GM10248 (cell line): ENCODE results near the gene ME3.

Source experiments
- CTCF ChIA-PET: fragments of 300-600 bp; sonication (Branson Sonifier 250); formaldehyde crosslinking; extraction: SDS; loops from one replicate; lab custom pipeline; 2021; ENCODE audit warnings: antibody characterized with exemption; lab: Yijun Ruan, JAX
- POLR2A ChIA-PET: fragments of 350-650 bp; sonication (Branson Sonifier 250); formaldehyde crosslinking; extraction: SDS; loops from one replicate; lab custom pipeline; 2020; ENCODE audit warnings: antibody characterized with exemption; lab: Yijun Ruan, JAX
- DNase-seq: peaks from one replicate; pipeline ENCODE4 v3.0.0; 2012; ENCODE audit errors: extremely low spot score
- TF ChIP-seq, protein P1 (sequence below): IDR thresholded peaks from 2 replicates; pipeline ENCODE4 v1.5.1; 2012; ENCODE audit warnings: mild to moderate bottlenecking, low read depth; ENCODE audit errors: extremely low read depth, missing control alignments, control extremely low read depth

The ME3 gene

DNA sequence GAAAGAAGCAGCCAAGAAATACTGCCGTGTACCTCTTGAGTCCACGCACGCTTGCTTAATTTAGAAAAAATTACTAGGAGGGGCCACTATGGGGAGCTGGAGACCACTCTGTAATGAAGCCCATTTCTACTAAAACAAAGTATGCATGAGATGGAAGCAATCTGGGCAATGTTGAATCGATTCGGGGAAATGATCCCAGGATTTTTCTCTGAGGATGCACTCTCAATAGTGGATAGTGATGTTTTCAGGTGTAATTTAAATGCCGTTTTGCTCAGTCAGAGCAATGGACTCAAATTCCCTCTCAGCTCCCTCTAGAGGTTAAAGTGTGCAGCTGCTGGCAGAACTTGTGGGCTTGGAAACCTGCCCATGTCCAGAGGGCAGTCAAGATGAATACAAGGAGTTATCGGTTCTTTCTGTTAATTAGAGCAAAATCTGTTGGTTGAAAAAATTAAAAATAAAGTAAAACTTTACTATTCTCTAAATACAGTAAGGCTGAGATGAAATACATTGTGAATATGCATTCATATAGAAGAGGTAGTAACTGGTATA, 64.1 kb downstream of the ME3 start:
- ChIA-PET POLR2A (no interaction called here), CTCF (interaction anchor here (0.7 to 3.2 kb wide), 42 partner anchors 10 to 753 kb away, joined by 3 to 22 read pairs (median 4); partner anchors contain the start of gene CCDC83)
- TF ChIP-seq, protein P1, sequence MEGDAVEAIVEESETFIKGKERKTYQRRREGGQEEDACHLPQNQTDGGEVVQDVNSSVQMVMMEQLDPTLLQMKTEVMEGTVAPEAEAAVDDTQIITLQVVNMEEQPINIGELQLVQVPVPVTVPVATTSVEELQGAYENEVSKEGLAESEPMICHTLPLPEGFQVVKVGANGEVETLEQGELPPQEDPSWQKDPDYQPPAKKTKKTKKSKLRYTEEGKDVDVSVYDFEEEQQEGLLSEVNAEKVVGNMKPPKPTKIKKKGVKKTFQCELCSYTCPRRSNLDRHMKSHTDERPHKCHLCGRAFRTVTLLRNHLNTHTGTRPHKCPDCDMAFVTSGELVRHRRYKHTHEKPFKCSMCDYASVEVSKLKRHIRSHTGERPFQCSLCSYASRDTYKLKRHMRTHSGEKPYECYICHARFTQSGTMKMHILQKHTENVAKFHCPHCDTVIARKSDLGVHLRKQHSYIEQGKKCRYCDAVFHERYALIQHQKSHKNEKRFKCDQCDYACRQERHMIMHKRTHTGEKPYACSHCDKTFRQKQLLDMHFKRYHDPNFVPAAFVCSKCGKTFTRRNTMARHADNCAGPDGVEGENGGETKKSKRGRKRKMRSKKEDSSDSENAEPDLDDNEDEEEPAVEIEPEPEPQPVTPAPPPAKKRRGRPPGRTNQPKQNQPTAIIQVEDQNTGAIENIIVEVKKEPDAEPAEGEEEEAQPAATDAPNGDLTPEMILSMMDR: peak; percentile 89
- DNase-seq: peak; percentile 46

DNA sequence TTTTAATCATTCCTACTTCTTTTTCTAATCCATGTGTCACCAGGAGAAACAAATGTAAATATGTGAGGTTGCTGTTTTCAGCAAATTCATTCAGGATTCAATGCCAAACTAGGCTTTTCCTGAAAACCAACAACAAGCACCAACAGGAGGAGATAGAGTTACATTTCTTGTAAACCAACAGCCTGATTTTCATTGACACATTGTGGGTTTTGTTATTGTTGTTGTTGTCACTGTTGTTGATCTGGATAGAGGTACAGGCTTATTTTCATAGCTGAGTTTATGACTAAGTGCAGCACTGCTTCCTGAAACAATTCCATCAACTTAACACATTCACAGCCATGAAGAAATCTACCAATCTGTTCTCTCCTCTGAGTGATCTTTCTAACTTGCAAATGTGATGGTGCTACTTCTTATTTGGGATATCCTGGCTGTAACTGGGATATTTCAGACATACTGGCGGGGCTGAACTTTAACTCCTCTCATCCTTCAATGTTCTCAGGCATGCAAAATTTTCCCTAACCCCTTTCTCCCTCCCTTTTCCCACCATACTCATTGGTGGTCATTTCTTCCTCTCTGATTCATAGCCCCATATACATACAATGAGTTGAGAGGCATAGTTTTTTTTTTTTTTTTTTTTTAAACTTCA, 65.5 kb downstream of the ME3 start:
- ChIA-PET CTCF (interaction anchor here (1.0 to 3.2 kb wide), 4 partner anchors 15 to 752 kb away, joined by 3 to 16 read pairs (median 4); partner anchors contain the start of gene CCDC83), POLR2A (no interaction called here)
- no peak for DNase-seq
- TF ChIP-seq, protein P1: no peak

DNA sequence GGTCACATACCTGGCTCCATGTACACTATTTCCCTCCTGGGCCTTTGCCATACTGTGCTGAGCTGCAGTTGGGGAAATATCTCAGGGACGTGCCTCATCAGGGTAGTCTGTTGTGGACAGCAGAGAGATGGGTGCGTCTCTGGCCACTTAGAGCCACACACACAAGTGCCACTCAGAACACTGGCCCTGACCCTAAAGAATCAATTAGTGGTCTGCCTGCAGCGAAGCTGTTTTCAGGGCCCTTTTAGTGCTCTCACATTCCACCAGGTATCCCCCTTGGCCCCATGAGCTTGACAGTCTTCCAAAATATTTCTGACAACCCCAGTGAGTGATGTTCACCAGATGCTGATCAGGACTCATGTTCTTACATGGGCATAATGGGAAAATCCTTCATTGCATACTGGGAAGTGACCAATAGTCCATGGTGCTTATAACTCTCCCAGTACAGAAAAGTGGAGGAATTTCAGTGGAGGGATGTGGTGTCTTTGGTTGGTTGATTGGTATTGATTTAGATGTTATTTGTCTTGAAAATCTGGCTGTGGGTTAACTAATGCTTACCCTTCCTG, 66.1 kb downstream of the ME3 start:
- ChIA-PET POLR2A (no interaction called here), CTCF (interaction anchor here (1.0 to 3.2 kb wide), 4 partner anchors 13 to 751 kb away, joined by 3 to 16 read pairs (median 4); partner anchors contain the start of gene CCDC83)
- no peak for DNase-seq
- TF ChIP-seq, protein P1: no peak

DNA sequence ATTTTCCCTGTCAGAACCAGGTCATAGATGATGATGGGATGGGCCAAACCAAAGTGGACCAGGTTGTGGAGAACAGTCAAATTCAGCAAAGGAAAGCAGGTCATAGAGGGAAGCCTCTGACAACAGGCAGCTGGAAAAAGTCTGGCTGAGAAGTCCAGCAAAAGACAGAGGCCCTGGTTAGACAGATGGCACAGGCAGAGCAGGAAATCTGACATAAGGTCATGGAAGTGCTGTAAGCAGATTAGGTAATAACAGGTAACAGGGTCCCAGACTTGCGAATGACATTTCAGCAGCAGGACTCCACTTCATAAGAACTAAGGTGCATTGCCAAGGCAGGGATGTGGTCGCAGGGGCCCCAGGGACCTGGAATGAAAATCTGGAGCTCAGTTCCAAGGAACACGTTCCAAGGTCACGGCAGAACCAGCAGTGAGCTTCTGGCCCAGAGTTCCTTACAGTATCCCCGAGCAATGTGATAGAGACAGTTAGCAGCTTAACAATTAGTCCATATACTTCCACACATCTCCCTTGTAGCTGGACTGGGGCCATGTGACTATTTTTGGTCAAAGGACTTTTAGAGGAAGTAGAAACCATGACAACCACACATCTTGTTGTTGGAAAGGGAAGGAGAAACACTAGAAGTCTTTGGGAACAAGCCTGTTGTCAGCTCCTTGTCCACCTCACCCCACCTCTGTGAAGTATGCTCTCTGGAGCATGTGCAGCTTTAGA, 75.4 kb downstream of the ME3 start:
- POLR2A ChIA-PET: no interaction called here
- CTCF ChIA-PET: interaction anchor here (1.2 to 1.6 kb wide), 2 partner anchors 11 to 140 kb away, joined by 3 to 9 read pairs; no protein-coding TSS in a partner anchor
- no peak for DNase-seq

DNA sequence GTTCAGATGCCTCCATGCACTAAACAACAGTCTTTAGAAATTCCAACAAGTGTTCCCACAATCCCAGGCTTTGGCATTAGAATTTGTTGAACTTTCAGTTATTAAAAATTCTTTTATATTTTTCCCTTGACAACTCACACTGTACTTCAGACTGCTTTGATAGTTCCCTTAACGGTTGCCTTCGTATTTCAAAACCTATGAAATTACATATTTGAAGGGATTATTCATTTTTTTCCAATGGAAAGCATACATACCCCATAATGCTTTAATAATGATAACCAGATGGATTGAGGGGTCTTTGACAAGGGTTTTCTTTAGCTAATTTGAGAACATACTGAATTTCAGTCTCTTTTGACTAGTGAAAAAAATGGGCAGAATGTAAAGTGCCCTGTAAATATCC, 76.5 kb downstream of the ME3 start:
- TF ChIP-seq, protein P1: no peak
- DNase-seq: no peak
- ChIA-PET POLR2A (no interaction called here), CTCF (interaction anchor here (1.6 to 2.5 kb wide), 2 partner anchors 12 to 13 kb away, joined by 9 to 22 read pairs; no protein-coding TSS in a partner anchor)

More for the DNA sequence above, 75.4 kb downstream of the ME3 start:
- TF ChIP-seq, protein P1: no peak

DNA sequence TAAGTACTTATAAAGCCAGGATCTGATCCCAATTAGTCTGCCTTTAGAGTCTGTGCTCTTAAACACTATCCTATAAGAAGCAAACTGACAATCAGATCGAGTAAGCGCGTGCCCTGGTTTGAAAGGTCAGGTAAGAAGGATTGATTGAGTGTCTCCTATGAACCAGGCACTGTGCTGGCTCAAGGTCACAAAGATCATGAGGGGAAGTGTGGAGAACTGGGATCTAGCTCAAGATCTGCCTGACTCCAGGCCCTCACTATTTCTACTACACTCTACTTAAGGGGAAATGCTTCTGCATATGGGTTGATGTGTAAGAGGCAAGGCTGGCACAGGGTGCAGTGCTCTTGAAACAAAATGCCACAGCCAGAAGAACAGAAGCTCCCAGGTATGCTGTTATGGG, 77.0 kb downstream of the ME3 start:
- CTCF ChIA-PET: interaction anchor here (2.5 kb wide), 1 partner anchor 13 kb away, joined by 22 read pairs; no protein-coding TSS in a partner anchor
- POLR2A ChIA-PET: no interaction called here
- no peak for DNase-seq
- TF ChIP-seq, protein P1: no peak
